ENCODE measurements around the gene ZNF429.
A peak's percentile ranks its signal among the peaks of the same experiment; 100 is the strongest.
"Not testable (repeated sequence)": the region's sequence is repeated elsewhere in the genome, so short reads cannot be mapped to it uniquely, and the experiment has no call there.

Gene ZNF429

DNA sequence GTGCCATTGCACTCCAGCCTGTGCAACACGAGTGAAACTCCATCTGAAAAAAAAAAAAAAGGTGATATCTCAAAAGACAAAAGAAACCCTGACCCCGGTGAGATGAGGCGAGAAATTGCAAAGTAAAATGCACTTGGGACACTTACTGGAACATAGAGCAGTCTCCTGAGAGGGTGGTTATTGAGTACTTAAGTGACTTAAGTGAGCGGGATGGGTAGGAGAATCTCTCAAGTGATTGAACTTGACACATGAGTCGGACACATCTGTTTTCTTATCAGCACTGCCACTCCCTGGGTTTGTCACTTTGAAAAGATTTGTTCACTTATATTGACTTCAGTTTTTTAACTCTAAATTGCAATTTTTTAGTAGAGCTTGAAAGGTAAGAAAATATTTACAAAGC, 2.8 kb downstream of the ZNF429 start:
- no peak for DNase-seq
- intact Hi-C loops (cut with DNase I) = no loop called here

DNA sequence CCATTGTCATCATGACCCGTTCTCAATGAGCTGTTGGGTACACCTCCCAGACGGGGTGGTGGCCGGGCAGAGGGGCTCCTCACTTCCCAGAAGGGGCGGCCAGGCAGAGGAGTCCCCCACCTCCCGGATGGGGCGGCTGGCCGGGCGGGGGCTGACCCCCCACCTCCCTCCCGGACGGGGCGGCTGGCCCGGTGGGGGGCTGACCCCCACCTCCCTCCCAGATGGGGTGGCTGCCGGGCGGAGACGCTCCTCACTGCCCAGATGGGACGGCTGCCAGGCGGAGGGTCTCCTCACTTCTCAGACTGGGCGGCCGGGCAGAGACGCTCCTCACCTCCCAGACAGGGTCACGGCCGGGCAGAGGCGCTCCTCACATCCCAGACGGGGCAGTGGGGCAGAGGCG, 5.7 kb downstream of the ZNF429 start:
- intact Hi-C loops (cut with DNase I); DNase-seq: not testable (repeated sequence)

DNA sequence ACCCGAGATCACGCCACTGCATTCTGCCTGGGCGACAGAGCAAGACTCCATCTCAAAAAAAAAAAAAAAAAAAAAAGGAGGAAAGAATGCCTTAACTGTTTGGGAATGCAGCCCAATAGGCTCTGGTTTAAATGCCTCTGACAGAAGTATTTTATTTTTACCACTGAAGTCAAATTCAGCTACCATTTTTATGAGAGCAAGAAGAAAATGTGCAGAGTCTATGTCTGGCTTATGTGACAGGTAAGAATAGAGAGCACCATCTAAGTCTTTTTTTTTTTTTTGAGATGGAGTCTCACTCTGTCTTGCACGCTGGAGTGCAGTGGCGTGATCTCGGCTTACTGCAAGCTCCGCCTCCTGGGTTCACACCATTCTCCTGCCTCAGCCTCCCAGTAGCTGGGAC, 7.2 kb downstream of the ZNF429 start:
- DNase-seq; intact Hi-C loops (cut with DNase I): not testable (repeated sequence)

DNA sequence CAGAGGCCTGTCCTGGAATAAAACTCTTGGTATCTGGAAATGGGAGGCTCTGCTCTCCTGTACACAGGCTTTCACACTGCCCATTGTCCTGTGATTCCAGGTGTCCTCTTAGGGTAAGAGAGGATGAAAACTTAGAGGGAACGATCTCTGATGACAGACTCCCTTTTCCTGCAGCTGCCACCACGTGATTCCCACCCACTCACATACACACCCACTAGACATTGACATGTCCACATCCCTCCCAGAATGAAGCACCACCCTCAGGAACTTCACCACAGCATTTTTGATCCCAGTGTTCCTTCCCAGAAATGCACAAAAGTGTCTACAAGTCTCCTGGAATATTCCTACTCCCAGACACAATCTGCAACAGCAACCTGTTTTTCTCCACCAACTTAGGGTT, 8.2 kb downstream of the ZNF429 start:
- DNase-seq = peak in 32 of 42 donors; percentile 6 to 72 (median 37)
- intact Hi-C loops (cut with DNase I) = no loop called here

DNA sequence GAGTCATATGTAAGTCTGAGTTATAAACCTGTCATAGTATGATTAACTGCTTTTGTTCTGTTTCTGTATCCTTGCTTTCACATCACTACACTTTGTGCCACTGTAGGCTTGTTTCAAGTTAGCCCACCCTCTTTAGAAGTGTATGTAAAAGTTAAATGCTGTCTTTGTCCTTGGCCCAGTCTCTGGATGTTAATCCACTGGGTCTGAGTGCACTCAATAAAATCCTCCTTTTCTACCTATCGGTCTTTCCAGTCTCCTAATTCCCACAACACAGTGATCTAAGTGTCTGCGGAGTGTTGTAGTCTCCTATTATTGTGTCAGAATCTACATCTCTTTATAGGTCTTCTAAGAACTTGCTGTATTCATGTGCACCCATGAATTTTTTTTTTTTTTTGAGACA, 14.1 kb downstream of the ZNF429 start:
- intact Hi-C loops (cut with DNase I) = no loop called here
- DNase-seq = no peak

DNA sequence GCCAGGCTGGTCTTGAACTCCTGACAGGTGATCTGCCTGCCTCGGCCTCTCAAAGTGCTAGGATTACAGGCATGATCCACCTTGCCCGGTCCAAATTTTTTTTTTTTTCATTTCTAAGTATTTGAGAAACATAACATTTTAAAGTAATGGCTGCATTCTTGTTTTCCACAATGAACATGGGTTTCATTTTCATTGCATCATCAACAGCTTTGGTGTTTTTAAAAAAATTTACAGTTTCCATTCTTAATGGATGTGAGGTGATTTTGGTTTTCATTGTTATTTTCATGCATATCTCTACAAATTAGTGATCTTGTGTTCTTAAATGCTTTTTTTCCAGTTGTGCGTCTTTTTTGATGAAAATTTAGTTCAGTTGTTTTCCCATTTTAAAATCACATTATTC, 27.5 kb downstream of the ZNF429 start:
- no peak for DNase-seq
- intact Hi-C loops (cut with DNase I) = no loop called here

DNA sequence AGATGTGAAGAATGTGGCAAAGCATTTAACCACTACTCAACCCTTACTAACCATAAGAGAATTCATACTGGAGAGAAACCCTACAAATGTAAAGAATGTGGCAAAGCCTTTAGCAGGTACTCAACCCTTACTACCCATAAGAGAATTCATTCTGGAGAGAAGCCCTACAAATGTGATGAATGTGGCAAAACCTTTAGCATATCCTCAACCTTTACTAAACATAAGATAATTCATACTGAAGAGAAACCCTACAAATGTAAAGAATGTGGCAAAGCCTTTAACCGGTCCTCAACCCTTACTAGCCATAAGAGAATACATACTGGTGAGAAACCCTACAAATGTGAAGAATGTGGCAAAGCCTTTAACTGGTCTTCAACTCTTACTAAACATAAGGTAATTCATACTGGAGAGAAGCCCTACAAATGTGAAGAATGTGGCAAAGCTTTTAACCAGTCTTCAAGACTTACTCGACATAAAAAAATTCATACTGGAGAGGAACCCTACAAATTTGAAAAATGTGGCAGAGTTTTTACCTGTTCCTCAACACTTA, 31.4 kb downstream of the ZNF429 start:
- intact Hi-C loops (cut with DNase I) = loop anchor here (2.0 kb wide), 1 partner anchor 14 kb away; no protein-coding TSS in a partner anchor
- not testable (repeated sequence) for DNase-seq

DNA sequence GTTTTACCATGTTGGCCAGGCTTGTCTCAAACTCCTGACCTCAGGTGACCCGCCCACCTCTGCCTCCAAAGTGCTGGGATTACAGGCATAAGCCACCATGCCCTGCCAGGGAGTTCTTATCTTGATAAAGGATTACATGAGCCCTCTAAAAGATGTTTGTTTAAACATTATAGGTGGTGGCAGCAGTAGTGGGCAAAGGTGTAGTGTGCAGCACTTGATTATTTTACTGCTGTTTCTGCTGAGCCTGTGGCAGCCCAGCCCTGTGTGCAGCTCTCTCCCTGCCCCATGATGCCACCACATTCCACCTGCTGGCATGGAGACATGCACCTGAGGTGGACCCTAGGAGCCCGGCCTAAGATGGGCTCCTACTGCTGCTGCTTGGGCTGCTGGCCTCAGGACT, 54.0 kb downstream of the ZNF429 start:
- intact Hi-C loops (cut with DNase I) = no loop called here
- DNase-seq = no peak

DNA sequence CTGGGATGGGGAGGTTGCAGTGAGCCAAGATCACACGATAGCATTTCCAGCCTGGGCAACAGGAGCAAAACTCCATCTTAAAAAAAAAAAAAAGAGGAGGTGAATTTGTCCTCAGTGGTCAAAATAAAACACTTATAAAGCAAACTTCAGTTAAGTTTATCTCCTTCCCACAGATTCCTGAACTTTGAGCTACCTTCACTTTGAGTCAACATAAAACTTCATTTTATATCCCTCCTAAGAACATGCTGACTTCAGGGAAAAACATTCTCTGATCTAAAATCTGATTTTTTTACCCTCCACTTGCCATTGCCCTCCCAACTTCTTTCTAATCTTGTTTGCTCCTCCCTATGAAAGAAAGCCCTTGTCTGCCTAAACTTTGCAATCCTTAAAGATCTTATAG, 59.0 kb downstream of the ZNF429 start:
- intact Hi-C loops (cut with DNase I) = no loop called here
- no peak for DNase-seq

DNA sequence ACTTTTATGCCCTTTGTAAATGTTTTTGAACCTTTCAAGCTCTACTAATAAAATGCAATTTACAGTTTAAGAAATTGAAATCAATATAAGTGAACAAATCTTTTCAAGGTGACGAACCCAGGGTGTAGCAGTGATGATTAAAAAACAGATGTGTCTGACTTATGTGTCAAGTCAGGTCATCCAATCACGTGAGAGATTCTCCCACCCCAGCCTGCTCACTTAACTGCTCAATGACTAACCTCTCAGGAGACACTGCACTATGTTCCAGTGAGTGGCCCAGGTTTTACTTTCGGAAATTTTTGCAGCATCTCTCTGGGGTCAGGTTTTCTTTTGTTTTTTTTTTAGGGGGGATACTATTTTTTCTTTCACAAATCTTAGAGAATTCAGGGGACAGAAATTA, 60.7 kb downstream of the ZNF429 start:
- intact Hi-C loops (cut with DNase I) = no loop called here
- peak in 3 of 42 donors; percentile 6 to 38 (median 21) for DNase-seq

DNA sequence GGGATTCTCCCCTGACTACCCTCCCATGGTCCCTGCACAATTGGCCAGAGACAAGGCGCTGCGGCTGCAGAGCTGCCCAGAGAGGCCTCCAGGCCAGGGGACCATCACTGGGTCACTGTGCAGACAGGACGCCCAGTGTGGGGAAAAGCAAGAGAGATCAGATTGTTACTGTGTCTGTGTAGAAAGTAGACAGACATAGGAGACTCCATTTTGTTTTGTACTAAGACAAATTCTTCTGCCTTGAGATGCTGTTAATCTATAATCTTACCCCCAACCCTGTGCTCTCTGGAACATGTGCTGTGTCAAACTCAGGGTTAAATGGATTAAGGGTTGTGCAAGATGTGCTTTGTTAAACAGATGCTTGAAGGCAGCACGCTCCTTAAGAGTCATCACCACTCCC, 62.4 kb downstream of the ZNF429 start:
- intact Hi-C loops (cut with DNase I); DNase-seq: not testable (repeated sequence)

DNA sequence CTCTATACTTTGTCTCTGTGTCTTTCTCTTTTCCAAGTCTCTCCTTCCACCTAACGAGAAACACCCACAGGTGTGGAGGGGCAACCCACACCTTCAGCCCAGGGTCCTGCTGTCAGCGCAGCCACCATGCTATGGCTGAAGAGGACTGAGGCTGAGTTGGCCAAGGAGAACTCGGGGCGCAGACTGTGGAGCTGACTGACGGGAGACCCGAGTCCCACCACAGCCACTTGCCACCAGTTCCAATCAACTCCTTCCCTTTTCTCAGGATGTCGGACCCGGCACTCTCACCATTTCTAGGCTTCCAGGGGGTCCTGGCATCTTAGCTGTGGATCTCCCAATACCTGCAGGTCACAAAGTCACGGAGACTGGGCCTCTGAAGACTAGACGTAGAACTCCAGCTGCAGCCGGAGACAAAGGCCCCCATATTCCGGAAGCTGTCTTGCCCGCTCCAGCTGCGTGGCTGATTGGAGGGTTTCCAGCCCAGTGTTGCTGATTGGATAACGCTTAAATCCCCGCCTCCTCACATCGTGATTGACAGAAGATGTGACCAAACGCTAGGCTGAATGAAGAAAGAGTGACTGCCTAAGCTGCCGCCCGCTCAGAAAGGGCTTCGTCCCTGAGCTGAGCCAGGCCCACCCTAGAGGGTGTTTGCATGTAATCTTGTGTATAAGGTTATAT, 63.6 kb downstream of the ZNF429 start:
- DNase-seq = peak; percentile 44 to 96 (median 86)
- intact Hi-C loops (cut with DNase I) = no loop called here

DNA sequence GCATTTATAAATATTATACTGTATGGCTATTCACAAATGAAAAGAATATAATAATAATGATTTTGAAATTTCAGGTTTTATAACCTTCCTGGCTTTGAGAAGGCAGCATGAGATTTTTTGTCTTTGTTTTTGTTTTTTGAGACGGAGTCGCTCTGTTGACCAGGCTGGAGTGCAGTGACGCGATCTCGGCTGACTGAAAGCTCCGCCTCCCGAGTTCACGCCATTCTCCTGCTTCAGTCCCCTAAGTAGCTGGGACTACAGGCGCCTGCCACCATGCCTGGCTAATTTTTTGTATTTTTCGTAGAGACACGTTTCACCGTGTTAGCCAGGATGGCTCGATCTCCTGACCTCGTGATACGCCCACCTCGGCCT, 64.1 kb downstream of the ZNF429 start:
- DNase-seq = peak in 31 of 42 donors; percentile 22 to 79 (median 56)
- intact Hi-C loops (cut with DNase I) = no loop called here

DNA sequence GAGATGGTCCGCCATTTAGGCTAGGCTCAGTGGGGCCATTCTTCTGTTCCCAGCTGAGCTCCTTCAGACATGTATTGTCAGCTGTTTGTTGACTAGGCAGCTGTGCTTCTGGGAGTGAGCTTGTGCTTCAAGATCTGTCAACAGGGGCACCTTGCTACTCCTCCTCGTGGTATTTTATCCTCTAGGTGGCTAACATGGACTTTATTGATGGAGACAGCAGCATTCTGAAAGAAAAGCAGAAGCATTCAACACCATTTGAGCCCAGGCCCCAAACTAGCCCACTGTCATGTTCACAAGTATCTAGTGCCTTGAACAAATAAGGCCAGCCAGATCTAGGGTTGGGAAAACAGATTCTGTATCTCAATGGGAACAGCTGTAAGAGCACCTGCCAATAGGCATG, 65.9 kb downstream of the ZNF429 start:
- intact Hi-C loops (cut with DNase I) = no loop called here
- no peak for DNase-seq

DNA sequence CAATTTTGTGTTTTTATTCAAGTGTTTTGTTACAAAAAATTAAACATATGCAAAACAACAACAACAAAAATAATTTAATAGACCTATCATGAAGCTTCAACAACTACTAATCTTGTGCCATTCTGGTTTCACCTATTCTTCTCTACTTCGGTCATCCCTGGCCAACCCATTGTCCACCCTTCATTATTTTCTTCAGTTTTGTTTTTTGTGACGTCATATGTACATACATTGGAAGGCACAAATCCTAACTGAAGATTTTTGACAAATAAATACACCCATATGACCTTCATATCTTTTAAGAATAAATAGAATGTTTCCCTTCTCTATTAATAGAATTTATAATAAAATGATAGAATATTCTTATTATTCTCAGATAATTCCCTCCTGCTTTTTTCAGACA, 69.2 kb downstream of the ZNF429 start:
- intact Hi-C loops (cut with DNase I) = no loop called here
- no peak for DNase-seq

DNA sequence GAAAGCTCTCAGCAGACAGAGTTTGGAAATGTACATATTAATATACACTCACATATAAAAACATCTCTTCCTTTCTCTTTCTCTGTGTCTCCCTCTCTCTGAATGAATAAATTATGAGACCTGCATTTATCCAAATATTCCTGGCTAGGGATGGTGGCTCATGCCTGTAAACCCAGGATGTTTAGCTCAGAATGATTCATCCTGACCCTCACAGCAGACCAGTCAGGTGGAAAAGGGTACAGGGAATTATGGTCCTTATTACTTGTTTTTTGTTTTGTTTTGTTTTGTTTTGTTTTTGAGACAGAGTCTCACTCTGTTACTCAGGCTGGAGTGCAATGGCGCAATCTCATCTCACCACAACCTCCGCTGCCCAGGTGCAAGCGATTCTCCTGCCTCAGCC, 71.1 kb downstream of the ZNF429 start:
- DNase-seq = no peak
- intact Hi-C loops (cut with DNase I) = no loop called here

DNA sequence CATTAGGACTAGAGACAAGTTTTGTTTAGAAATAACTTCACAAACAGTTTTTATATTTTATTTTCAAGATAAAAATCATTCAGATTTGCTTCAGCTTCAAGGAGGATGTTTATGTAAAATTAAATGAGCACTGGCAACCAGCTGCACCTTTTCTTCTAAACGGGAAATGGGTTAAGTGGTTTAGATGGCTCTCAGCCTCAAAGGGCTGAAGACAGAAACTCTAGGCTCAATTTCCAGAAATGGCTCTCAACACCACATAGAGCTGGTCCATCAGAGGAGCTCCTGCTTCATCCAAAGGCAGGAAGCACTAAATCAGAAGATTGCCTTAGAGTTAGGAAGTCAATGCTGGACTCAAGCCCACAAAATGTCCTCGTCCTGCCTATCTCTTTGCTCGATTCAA, 74.7 kb downstream of the ZNF429 start:
- no peak for DNase-seq
- intact Hi-C loops (cut with DNase I) = no loop called here

DNA sequence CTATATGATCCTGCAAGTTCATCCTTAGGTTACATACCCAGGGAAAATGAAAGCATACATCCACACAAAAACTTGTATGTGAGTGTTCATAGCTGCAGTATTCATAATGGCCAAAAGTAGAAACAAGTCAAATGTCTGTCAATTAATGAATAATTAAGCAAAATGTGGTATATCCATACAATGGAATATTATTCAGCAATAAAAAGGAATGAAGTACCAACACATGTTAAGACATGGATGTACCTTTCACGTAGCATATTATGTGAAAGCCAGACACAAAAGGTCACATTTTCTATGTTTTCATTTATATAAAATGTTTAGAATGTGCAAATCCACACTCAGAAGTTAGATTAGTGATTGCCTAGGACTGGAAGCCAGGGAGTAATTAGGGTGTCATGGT, 75.4 kb downstream of the ZNF429 start:
- DNase-seq = no peak
- intact Hi-C loops (cut with DNase I) = no loop called here

DNA sequence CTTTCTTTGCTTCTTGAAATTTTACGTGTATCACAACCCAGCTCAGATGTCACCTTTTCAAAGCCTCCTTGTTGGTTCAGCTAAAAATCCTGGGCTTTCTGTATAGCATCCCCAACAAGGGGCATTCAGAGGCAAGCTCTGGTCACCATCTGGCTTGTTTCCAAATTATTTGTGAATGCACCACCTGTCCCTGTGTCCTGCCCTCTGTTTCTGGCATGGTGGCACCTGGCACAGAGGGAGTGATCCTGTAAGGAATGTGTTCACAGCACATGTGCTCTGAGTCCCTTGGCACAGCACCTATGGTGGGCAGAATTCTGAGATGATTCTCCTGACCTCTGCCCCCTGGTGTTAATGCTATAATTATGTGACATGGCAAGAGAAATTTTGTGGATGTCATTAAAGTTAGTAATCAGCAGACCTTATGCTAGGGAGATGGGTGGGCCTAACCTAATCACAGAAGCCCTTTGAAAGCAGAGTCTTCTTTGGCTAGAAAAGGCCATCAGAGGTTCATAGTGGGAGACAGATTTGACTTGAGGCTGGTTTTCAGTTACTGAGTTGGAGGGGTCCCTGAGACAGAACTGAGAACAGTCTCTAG, 76.3 kb downstream of the ZNF429 start:
- no peak for DNase-seq
- intact Hi-C loops (cut with DNase I) = no loop called here

DNA sequence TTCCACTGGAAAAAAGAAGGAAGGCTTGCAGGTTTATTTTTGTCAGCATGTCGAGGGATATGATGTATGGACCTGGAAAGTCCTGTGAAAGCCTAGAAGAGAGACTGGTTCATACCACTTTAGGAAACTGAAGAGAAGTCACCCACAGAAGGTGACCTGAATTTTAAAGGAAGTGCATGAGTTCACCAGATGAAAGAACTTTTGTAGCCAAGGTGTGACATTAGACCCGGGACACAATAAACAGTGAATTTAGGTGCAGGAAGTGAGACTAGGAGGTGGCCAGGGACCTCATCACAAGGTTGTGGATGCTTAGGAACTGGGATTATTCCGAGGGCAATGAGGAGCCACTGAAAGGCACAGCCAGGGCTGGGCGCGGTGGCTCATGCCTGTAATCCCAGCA, 79.1 kb downstream of the ZNF429 start:
- DNase-seq = no peak

DNA sequence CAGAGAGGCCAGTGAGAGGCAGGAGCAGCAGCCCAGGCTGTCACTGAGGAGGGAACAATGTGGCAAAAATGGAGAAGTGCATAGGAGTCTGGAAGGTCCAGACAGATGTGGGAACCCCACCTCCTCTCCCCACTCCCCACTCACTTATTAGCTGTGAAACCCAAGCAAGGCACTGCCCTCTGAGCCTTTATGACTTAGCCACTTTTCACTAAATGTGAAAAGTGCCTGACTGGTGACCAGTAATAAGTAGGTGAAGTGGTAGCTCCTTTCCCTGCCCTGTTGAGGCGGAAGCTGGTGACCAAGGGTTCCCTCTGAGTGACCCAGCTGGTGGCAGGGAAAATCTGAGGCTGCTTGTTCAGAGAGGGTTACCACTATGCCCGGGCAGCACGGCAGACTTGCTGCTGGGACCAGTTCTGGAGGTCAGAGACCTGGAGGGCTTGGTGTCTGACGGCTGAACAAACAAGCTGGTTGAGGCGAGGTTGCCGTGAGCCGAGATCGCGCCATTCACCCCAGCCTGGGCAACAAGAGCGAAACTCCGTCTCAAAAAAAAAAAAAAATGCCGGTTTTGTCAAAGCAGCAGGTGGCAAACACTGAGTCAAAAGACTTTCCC, 80.0 kb downstream of the ZNF429 start:
- intact Hi-C loops (cut with DNase I) = no loop called here
- no peak for DNase-seq

More for the DNA sequence above, 79.1 kb downstream of the ZNF429 start:
- intact Hi-C loops (cut with DNase I) = no loop called here
